MM.1S (cell line): ENCODE measurements around the gene CENPU.

Source experiments
- DNase-seq: peaks from one replicate; pipeline ENCODE4 v3.0.0-alpha.2; 2015
- H2AFZ ChIP-seq: fragments of 300-600 bp; sonication (generic); 2 replicates; pipeline ENCODE4 v1.6.0; 2016; ENCODE audit warnings: antibody characterized with exemption, low read length
- H3F3A ChIP-seq: fragments of 300-600 bp; sonication (generic); 2 replicates; pipeline ENCODE4 v1.6.1; 2016; ENCODE audit warnings: mild to moderate bottlenecking, antibody characterized with exemption, low read length, moderate library complexity, mixed read lengths; ENCODE audit not compliant: insufficient read depth
- H3K27ac ChIP-seq: fragments of 300-600 bp; sonication (generic); 2 replicates; pipeline ENCODE4 v1.5.1; 2016; ENCODE audit warnings: mild to moderate bottlenecking, low read length
- H3K27me3 ChIP-seq: fragments of 300-600 bp; sonication (generic); replicated peaks from 2 replicates; pipeline ENCODE4 v1.6.0; 2016; ENCODE audit warnings: low read length; ENCODE audit not compliant: insufficient read depth
- H3K36me3 ChIP-seq: fragments of 300-600 bp; sonication (generic); replicated peaks from 2 replicates; pipeline ENCODE4 v1.6.1; 2016; ENCODE audit warnings: mild to moderate bottlenecking, low read length, mixed read lengths; ENCODE audit not compliant: insufficient read depth
- H3K4me1 ChIP-seq: fragments of 300-600 bp; sonication (generic); 2 replicates; pipeline ENCODE4 v1.6.1; 2016; ENCODE audit warnings: low read length, mixed read lengths
- H3K4me2 ChIP-seq: fragments of 300-600 bp; sonication (generic); 2 replicates; pipeline ENCODE4 v1.6.0; 2016; ENCODE audit warnings: low read depth, low read length
- H3K4me3 ChIP-seq: fragments of 300-600 bp; sonication (generic); 2 replicates; pipeline ENCODE4 v1.5.1; 2016; ENCODE audit warnings: low read length, mixed read lengths
- H3K79me2 ChIP-seq: fragments of 300-600 bp; sonication (generic); 2 replicates; pipeline ENCODE4 v1.6.1; 2016; ENCODE audit warnings: mixed run types, low read length, mixed read lengths
- H3K9ac ChIP-seq: fragments of 300-600 bp; sonication (generic); 2 replicates; pipeline ENCODE4 v1.6.1; 2016; ENCODE audit warnings: low read length, mixed read lengths
- H3K9me2 ChIP-seq: fragments of 300-600 bp; sonication (generic); replicated peaks from 2 replicates; pipeline ENCODE4 v1.6.1; 2016; ENCODE audit warnings: mild to moderate bottlenecking, low read length, mixed read lengths; ENCODE audit not compliant: insufficient read depth
- H3K9me3 ChIP-seq: fragments of 300-600 bp; sonication (generic); replicated peaks from 2 replicates; pipeline ENCODE4 v1.6.1; 2016; ENCODE audit warnings: mild to moderate bottlenecking, low read length, mixed read lengths; ENCODE audit not compliant: insufficient read depth
- H4K20me1 ChIP-seq: fragments of 300-600 bp; sonication (generic); 2 replicates; pipeline ENCODE4 v1.6.1; 2016; ENCODE audit warnings: mild to moderate bottlenecking, low read length, moderate library complexity, mixed read lengths; ENCODE audit not compliant: insufficient read depth
- CTCF ChIP-seq: fragments of 300-600 bp; sonication (generic); IDR thresholded peaks from 2 replicates; pipeline ENCODE4 v1.5.1; 2016; ENCODE audit warnings: antibody characterized with exemption, low read length, mixed read lengths
- EZH2 ChIP-seq: fragments of 300-600 bp; sonication (generic); optimal IDR thresholded peaks from 2 replicates; pipeline ENCODE3; 2017; ENCODE audit warnings: low read depth, mild to moderate bottlenecking, antibody characterized with exemption, low read length, mixed read lengths
- EZH2phosphoT487 ChIP-seq: fragments of 300-600 bp; sonication (generic); IDR thresholded peaks from 2 replicates; pipeline ENCODE4 v1.6.1; 2018; ENCODE audit warnings: antibody characterized with exemption, low read length

Gene CENPU

GRCh38 chr4:184755278-184755677 is 21.4 kb upstream of the CENPU start:
- Histone ChIP-seq H3K4me3 (no peak overlapping the region), H3K4me1 (no peaks in the 10 kb centered on the region), H3K79me2 (no peaks in the 10 kb centered on the region), H3K9me2 (no peaks in the 10 kb centered on the region), H3K36me3 (no peaks in the 10 kb centered on the region), H3K9me3 (no peaks in the 10 kb centered on the region), H3F3A (no peaks in the 10 kb centered on the region), H2AFZ (no peak overlapping the region), H3K9ac (no peak overlapping the region), H3K27ac (no peak overlapping the region), H3K4me2 (no peak overlapping the region), H4K20me1 (no peaks in the 10 kb centered on the region), H3K27me3 (no peaks in the 10 kb centered on the region)
- no peak for DNase-seq
- TF ChIP-seq EZH2 (no peak), CTCF (no peak), EZH2phosphoT487 (no peak)

GRCh38 chr4:184752496-184753275 is 18.8 kb upstream of the CENPU start:
- no peaks in the 10 kb centered on the region for H3K4me1 ChIP-seq
- H3K27me3 ChIP-seq, result no peaks in the 10 kb centered on the region
- H3K79me2 ChIP-seq, result no peaks in the 10 kb centered on the region
- TF ChIP-seq EZH2phosphoT487, result no peak
- TF ChIP-seq EZH2, result no peak
- no peak for TF ChIP-seq CTCF
- no peaks in the 10 kb centered on the region for H3K36me3 ChIP-seq
- no peak overlapping the region for H3K4me2 ChIP-seq
- no peak overlapping the region for H3K27ac ChIP-seq
- H3K9ac ChIP-seq, result no peak overlapping the region
- no peak overlapping the region for H3K4me3 ChIP-seq
- H4K20me1 ChIP-seq, result no peaks in the 10 kb centered on the region
- H3K9me2 ChIP-seq, result no peaks in the 10 kb centered on the region
- H3F3A ChIP-seq, result no peaks in the 10 kb centered on the region
- no peaks in the 10 kb centered on the region for H3K9me3 ChIP-seq
- DNase-seq, result no peak
- H2AFZ ChIP-seq, result no peak overlapping the region

GRCh38 chr4:184751585-184751956 is 17.7 kb upstream of the CENPU start:
- H3K27ac ChIP-seq, result no peak overlapping the region
- no peak overlapping the region for H2AFZ ChIP-seq
- H3F3A ChIP-seq, result peaks cover 11% of the 10 kb centered on the region
- no peak overlapping the region for H3K9ac ChIP-seq
- no peaks in the 10 kb centered on the region for H3K9me3 ChIP-seq
- peaks cover 8% of the 10 kb centered on the region for H3K4me1 ChIP-seq
- TF ChIP-seq EZH2phosphoT487 (no peak), CTCF (no peak), EZH2 (no peak)
- H3K27me3 ChIP-seq, result no peaks in the 10 kb centered on the region
- H3K9me2 ChIP-seq, result no peaks in the 10 kb centered on the region
- H3K36me3 ChIP-seq, result no peaks in the 10 kb centered on the region
- H3K4me2 ChIP-seq, result no peak overlapping the region
- no peak overlapping the region for H3K4me3 ChIP-seq
- no peaks in the 10 kb centered on the region for H4K20me1 ChIP-seq
- no peak for DNase-seq
- H3K79me2 ChIP-seq, result no peaks in the 10 kb centered on the region
